Measurements from ENCODE around the gene SYT17.
"Not testable (repeated sequence)": the region's sequence is repeated elsewhere in the genome, so short reads cannot be mapped to it uniquely, and the experiment has no call there.

Gene SYT17

GRCh38 chr16:19173059-19173458 lies 5.0 kb downstream of the SYT17 start:
- DNase-seq (ENCODE audit: low read depth in 2 of 2, low spot score in 1 of 2): no peak

- no peak for DNase-seq (ENCODE audit: low read depth in 2 of 2, low spot score in 1 of 2)
Observed at GRCh38 chr16:19173649-19174383, 5.8 kb downstream of the SYT17 start.

GRCh38 chr16:19174478-19174877 lies 6.4 kb downstream of the SYT17 start:
- DNase-seq (ENCODE audit: low read depth in 2 of 2, low spot score in 1 of 2): no peak

GRCh38 chr16:19175492-19176262 lies 7.6 kb downstream of the SYT17 start:
- no peak for DNase-seq (ENCODE audit: low read depth in 2 of 2, low spot score in 1 of 2)

- no peak for DNase-seq (ENCODE audit: low read depth in 2 of 2, low spot score in 1 of 2)
Observed at GRCh38 chr16:19177111-19177739, 9.2 kb downstream of the SYT17 start.

GRCh38 chr16:19179546-19180490 lies 11.8 kb downstream of the SYT17 start:
- no peak for DNase-seq (ENCODE audit: low read depth in 2 of 2, low spot score in 1 of 2)

GRCh38 chr16:19180741-19181140 lies 12.7 kb downstream of the SYT17 start:
- no peak for DNase-seq (ENCODE audit: low read depth in 2 of 2, low spot score in 1 of 2)

- DNase-seq (ENCODE audit: low read depth in 2 of 2, low spot score in 1 of 2): no peak
Observed at GRCh38 chr16:19182481-19182880, 14.4 kb downstream of the SYT17 start.

- DNase-seq (ENCODE audit: low read depth in 2 of 2, low spot score in 1 of 2): no peak
Observed at GRCh38 chr16:19183187-19183586, 15.1 kb downstream of the SYT17 start.

GRCh38 chr16:19184823-19185509 lies 16.9 kb downstream of the SYT17 start:
- DNase-seq (ENCODE audit: low read depth in 2 of 2, low spot score in 1 of 2): no peak

GRCh38 chr16:19185510-19185851 lies 17.4 kb downstream of the SYT17 start:
- DNase-seq (ENCODE audit: low read depth in 2 of 2, low spot score in 1 of 2): no peak

GRCh38 chr16:19186408-19186807 lies 18.4 kb downstream of the SYT17 start:
- no peak for DNase-seq (ENCODE audit: low read depth in 2 of 2, low spot score in 1 of 2)

GRCh38 chr16:19187961-19188360 lies 19.9 kb downstream of the SYT17 start:
- not testable (repeated sequence) for DNase-seq (ENCODE audit: low read depth in 2 of 2, low spot score in 1 of 2)

GRCh38 chr16:19188406-19188805 lies 20.4 kb downstream of the SYT17 start:
- DNase-seq (ENCODE audit: low read depth in 2 of 2, low spot score in 1 of 2): no peak

GRCh38 chr16:19192865-19193264 lies 24.8 kb downstream of the SYT17 start:
- no peak for DNase-seq (ENCODE audit: low read depth in 2 of 2, low spot score in 1 of 2)

- DNase-seq (ENCODE audit: low read depth in 2 of 2, low spot score in 1 of 2): no peak
Observed at GRCh38 chr16:19196871-19197270, 28.8 kb downstream of the SYT17 start.

GRCh38 chr16:19203374-19203966 lies 35.4 kb downstream of the SYT17 start:
- DNase-seq (ENCODE audit: low read depth in 2 of 2, low spot score in 1 of 2): no peak

GRCh38 chr16:19210280-19210924 lies 42.4 kb downstream of the SYT17 start:
- no peak for DNase-seq (ENCODE audit: low read depth in 2 of 2, low spot score in 1 of 2)

GRCh38 chr16:19210968-19211367 lies 42.9 kb downstream of the SYT17 start:
- no peak for DNase-seq (ENCODE audit: low read depth in 2 of 2, low spot score in 1 of 2)

GRCh38 chr16:19212059-19212458 lies 44.0 kb downstream of the SYT17 start:
- no peak for DNase-seq (ENCODE audit: low read depth in 2 of 2, low spot score in 1 of 2)
